Osteocyte (in vitro differentiated cells): ENCODE results near the gene FHOD3. TPM values are rescaled to one million over a fixed set of nuclear protein-coding genes. Genes with fewer than 3 reads are reported as not detected.

ENCODE experiments used
- DNase-seq: peaks from one replicate; pipeline ENCODE4 v3.0.0; 2021; ENCODE audit warnings: mixed read lengths; ENCODE audit not compliant: unreplicated experiment; ENCODE audit errors: extremely low spot score
- H3K27ac Mint-ChIP-seq: one replicate; pipeline ENCODE4 v1.8.0; 2021; ENCODE audit warnings: mild to moderate bottlenecking, mixed read lengths; ENCODE audit not compliant: unreplicated experiment
- H3K27me3 Mint-ChIP-seq: one replicate; pipeline ENCODE4 v1.8.0; 2021; ENCODE audit warnings: mixed read lengths; ENCODE audit not compliant: unreplicated experiment
- H3K36me3 Mint-ChIP-seq: one replicate; pipeline ENCODE4 v1.8.0; 2021; ENCODE audit warnings: mixed read lengths; ENCODE audit not compliant: unreplicated experiment
- H3K4me1 Mint-ChIP-seq: one replicate; pipeline ENCODE4 v1.8.0; 2021; ENCODE audit warnings: mixed read lengths; ENCODE audit not compliant: unreplicated experiment
- H3K4me3 Mint-ChIP-seq: one replicate; pipeline ENCODE4 v1.8.0; 2021; ENCODE audit warnings: mild to moderate bottlenecking, moderate library complexity, mixed read lengths; ENCODE audit not compliant: unreplicated experiment
- H3K9me3 Mint-ChIP-seq: one replicate; pipeline ENCODE4 v1.8.0; 2021; ENCODE audit warnings: mixed read lengths; ENCODE audit not compliant: unreplicated experiment
- CTCF ChIP-seq: fragments of 200-600 bp; sonication (generic); IDR thresholded peaks from 2 replicates; pipeline ENCODE4 v1.5.0; 2021; ENCODE audit warnings: antibody characterized with exemption, mild to moderate bottlenecking, moderate library complexity
- total RNA-seq: library from RNA; stranded (reverse); gene quantifications from 2 replicates; pipeline ENCODE4 v1.2.1, GENCODE V29; 2021

Gene FHOD3
- total RNA-seq, 1 donor from 2014 or later, result 1.2 TPM

- TF ChIP-seq CTCF, result no peak
- no peaks in the 10 kb centered on the region for H3K36me3 Mint-ChIP-seq
- no peak for DNase-seq
- H3K4me1 Mint-ChIP-seq, result no peaks in the 10 kb centered on the region
- H3K27me3 Mint-ChIP-seq, result peaks cover 7% of the 10 kb centered on the region
- H3K4me3 Mint-ChIP-seq, result no peak overlapping the region
- no peaks in the 10 kb centered on the region for H3K9me3 Mint-ChIP-seq
- H3K27ac Mint-ChIP-seq, result no peak overlapping the region
These were observed 32.3 kb downstream of the FHOD3 start for GRCh38 chr18:36329684-36330434.

GRCh38 chr18:36330435-36331052 lies 33.0 kb downstream of the FHOD3 start:
- H3K4me1 Mint-ChIP-seq, result no peaks in the 10 kb centered on the region
- TF ChIP-seq CTCF, result no peak
- no peaks in the 10 kb centered on the region for H3K36me3 Mint-ChIP-seq
- H3K9me3 Mint-ChIP-seq, result no peaks in the 10 kb centered on the region
- H3K4me3 Mint-ChIP-seq, result no peak overlapping the region
- DNase-seq, result no peak
- H3K27ac Mint-ChIP-seq, result no peak overlapping the region
- peaks cover 7% of the 10 kb centered on the region for H3K27me3 Mint-ChIP-seq

- no peak overlapping the region for H3K27ac Mint-ChIP-seq
- H3K27me3 Mint-ChIP-seq, result peaks cover 7% of the 10 kb centered on the region
- no peak overlapping the region for H3K4me3 Mint-ChIP-seq
- H3K36me3 Mint-ChIP-seq, result no peaks in the 10 kb centered on the region
- H3K9me3 Mint-ChIP-seq, result no peaks in the 10 kb centered on the region
- no peak for DNase-seq
- TF ChIP-seq CTCF, result no peak
- H3K4me1 Mint-ChIP-seq, result no peaks in the 10 kb centered on the region
These were observed 34.0 kb downstream of the FHOD3 start for GRCh38 chr18:36331521-36331971.

- no peak for TF ChIP-seq CTCF
- Mint-ChIP-seq H3K27ac (no peak overlapping the region), H3K27me3 (peaks cover 5% of the 10 kb centered on the region), H3K9me3 (no peaks in the 10 kb centered on the region), H3K4me1 (no peaks in the 10 kb centered on the region), H3K4me3 (no peak overlapping the region), H3K36me3 (no peaks in the 10 kb centered on the region)
- DNase-seq, result no peak
These were observed 35.9 kb downstream of the FHOD3 start for GRCh38 chr18:36333414-36333813.

GRCh38 chr18:36334798-36335197 lies 37.3 kb downstream of the FHOD3 start:
- no peaks in the 10 kb centered on the region for H3K4me1 Mint-ChIP-seq

More at GRCh38 chr18:36334798-36335197, 37.3 kb downstream of the FHOD3 start:
- H3K27me3 Mint-ChIP-seq, result peaks cover 3% of the 10 kb centered on the region
- H3K27ac Mint-ChIP-seq, result no peak overlapping the region
- no peak for DNase-seq
- no peak overlapping the region for H3K4me3 Mint-ChIP-seq
- no peaks in the 10 kb centered on the region for H3K36me3 Mint-ChIP-seq
- H3K9me3 Mint-ChIP-seq, result no peaks in the 10 kb centered on the region
- no peak for TF ChIP-seq CTCF
